Activated naive CD8-positive, alpha-beta T cell treated with anti-CD3 and anti-CD28 coated beads for 36 hours (primary cell): ENCODE measurements around the gene SMARCD1. TPM values are rescaled to one million over a fixed set of nuclear protein-coding genes. Genes with fewer than 3 reads are reported as not detected.

Experiments used
- DNase-seq: peaks from one replicate; pipeline ENCODE4 v3.0.0; 2021
- H3K27ac Mint-ChIP-seq: one replicate; pipeline ENCODE4 v1.8.0; 2022; ENCODE audit warnings: mild to moderate bottlenecking, moderate library complexity, mixed read lengths
- H3K27me3 Mint-ChIP-seq: one replicate; pipeline ENCODE4 v1.8.0; 2022; ENCODE audit warnings: mild to moderate bottlenecking, mixed read lengths
- H3K36me3 Mint-ChIP-seq: one replicate; pipeline ENCODE4 v1.8.0; 2021; ENCODE audit warnings: mild to moderate bottlenecking, mixed read lengths
- H3K4me1 Mint-ChIP-seq: one replicate; pipeline ENCODE4 v1.8.0; 2021; ENCODE audit warnings: mixed read lengths
- H3K4me3 Mint-ChIP-seq: one replicate; pipeline ENCODE4 v1.8.0; 2022; ENCODE audit warnings: mild to moderate bottlenecking, moderate library complexity, mixed read lengths
- H3K9me3 Mint-ChIP-seq: one replicate; pipeline ENCODE4 v1.8.0; 2022; ENCODE audit warnings: mixed read lengths
- total RNA-seq, 2 experiments: library from RNA; stranded (reverse); gene quantifications; one replicate each; pipeline ENCODE4 v1.2.3, GENCODE V29; 2021

Gene SMARCD1
- 10 to 100 TPM; 65.8 to 74.8 TPM for total RNA-seq

DNA sequence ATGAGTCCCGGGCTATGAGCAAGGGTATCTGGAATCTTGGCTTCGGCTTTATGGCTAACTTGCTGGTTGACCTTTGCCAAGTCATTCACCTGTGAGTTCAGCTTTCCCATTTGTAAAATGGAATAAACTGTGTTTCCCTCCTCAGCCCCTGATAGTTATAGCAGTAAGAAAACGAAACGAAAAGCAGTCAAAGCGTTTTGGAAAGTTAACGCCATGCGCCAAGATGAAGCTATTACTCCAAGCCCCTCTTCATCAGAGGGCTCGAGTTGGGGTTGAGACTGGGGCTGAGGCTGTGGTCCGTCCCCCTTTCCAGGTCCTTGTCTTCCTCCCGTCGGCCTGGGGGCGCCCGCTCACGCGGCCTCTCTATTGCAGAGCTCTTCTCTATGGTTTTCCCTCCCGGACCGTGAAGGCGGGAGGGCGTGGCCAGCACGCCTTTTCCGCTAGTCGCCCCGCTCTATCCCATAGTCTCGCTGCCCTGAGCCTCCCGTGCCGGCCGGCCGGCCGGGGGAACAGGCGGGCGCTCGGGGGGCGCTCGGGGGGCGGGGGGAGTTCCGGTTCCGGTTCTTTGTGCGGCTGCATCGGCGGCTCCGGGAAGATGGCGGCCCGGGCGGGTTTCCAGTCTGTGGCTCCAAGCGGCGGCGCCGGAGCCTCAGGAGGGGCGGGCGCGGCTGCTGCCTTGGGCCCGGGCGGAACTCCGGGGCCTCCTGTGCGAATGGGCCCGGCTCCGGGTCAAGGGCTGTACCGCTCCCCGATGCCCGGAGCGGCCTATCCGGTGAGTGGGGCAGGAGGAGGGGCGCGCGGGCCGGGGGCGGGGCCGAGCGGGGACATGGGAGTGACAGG, at the start of gene SMARCD1:
TSS of gene SMARCD1 (plus strand) at position 568 of the 840 bp plus-strand sequence. CDS start at position 596, 28 bp downstream.
- Mint-ChIP-seq H3K4me1 (peaks cover 38% of the 10 kb centered on the region), H3K27me3 (no peaks in the 10 kb centered on the region), H3K36me3 (peaks cover 4% of the 10 kb centered on the region), H3K4me3 (peak within 1 kb of the TSS; percentile 84), H3K27ac (peak within 1 kb of the TSS; percentile 91), H3K9me3 (no peaks in the 10 kb centered on the region)
- peak; percentile 86 for DNase-seq

DNA sequence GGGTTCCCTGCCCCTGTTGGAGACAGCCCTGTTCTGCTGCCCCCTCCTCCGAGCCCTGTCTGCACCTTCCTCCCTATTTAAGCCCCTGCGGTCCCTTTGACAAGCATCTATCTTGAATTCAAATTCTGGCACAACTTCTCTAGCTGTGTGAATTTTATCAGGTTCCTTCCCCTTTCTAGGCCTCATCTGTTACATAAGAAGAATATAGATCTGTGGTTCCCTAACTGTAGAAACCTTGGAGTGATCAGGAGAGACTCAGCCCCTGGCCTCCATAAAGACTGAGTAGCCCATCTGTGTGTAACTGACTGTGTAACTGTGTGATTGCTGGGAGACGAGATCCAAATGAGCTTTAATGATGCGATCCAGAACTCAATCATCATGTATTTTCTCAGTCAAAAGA, 46.8 kb upstream of the SMARCD1 start:
- Mint-ChIP-seq H3K4me3 (no peak overlapping the region), H3K36me3 (no peaks in the 10 kb centered on the region), H3K27me3 (peaks cover 16% of the 10 kb centered on the region), H3K27ac (no peak overlapping the region), H3K9me3 (no peaks in the 10 kb centered on the region), H3K4me1 (peaks cover 10% of the 10 kb centered on the region)
- no peak for DNase-seq

DNA sequence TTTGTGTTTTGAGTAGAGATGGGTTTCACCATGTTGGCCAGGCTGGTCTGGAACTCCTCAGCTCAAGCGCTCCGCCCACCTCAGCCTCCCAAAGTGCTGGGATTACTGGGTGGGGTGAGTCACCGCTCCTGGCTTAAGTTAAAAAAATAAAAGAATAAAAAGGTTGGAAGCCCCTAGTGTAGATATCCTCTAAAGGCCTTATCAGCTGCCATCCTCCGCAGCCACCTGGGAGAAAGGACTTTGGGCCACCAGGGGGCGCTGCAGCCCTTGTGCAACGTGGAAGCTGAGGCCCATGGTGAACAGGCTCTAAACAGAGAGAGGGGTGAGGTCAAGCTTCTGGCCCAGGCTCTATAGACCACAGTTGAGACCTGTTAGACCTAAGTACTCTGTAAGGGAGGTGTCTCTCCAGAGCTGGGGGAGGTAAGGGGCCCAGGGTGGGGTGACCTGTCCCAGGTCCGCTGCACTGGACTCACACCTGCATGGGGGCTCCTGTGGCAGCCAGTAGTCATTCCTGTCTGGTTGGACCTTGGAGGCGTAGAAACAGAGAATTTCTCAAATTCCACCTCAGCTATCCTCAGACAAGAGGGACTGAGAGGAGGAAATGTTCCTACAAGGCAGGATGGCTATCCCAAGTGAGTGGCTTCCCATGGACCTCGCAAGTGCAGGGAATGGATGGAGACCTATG, 45.8 kb upstream of the SMARCD1 start:
- Mint-ChIP-seq H3K27ac (no peak overlapping the region), H3K27me3 (peaks cover 9% of the 10 kb centered on the region), H3K4me3 (no peak overlapping the region), H3K9me3 (no peaks in the 10 kb centered on the region), H3K36me3 (no peaks in the 10 kb centered on the region), H3K4me1 (peaks cover 11% of the 10 kb centered on the region)
- peak; percentile 84 for DNase-seq

DNA sequence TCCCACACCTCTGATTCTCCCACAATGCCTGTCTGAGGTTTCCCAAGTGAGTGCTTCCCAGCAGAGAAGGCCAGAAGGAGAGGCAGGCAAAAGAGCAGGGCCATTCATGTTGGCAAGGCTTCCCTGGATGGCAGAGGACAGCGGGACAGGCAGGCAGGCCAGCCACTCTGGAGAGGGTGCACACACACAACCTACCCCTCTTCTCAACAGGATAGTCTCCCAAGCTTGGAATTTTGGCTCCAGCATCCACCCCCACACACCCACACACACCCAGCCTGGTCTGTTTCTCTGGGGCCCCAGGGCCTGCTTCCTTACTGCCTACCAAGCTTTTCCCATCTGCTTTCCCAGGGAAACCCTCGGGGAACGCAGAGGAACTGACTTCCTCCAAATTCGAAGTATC, 44.5 kb upstream of the SMARCD1 start:
- no peak overlapping the region for H3K4me3 Mint-ChIP-seq
- peaks cover 11% of the 10 kb centered on the region for H3K4me1 Mint-ChIP-seq
- no peak for DNase-seq
- H3K36me3 Mint-ChIP-seq: no peaks in the 10 kb centered on the region
- no peak overlapping the region for H3K27ac Mint-ChIP-seq
- H3K27me3 Mint-ChIP-seq: no peaks in the 10 kb centered on the region
- no peaks in the 10 kb centered on the region for H3K9me3 Mint-ChIP-seq

DNA sequence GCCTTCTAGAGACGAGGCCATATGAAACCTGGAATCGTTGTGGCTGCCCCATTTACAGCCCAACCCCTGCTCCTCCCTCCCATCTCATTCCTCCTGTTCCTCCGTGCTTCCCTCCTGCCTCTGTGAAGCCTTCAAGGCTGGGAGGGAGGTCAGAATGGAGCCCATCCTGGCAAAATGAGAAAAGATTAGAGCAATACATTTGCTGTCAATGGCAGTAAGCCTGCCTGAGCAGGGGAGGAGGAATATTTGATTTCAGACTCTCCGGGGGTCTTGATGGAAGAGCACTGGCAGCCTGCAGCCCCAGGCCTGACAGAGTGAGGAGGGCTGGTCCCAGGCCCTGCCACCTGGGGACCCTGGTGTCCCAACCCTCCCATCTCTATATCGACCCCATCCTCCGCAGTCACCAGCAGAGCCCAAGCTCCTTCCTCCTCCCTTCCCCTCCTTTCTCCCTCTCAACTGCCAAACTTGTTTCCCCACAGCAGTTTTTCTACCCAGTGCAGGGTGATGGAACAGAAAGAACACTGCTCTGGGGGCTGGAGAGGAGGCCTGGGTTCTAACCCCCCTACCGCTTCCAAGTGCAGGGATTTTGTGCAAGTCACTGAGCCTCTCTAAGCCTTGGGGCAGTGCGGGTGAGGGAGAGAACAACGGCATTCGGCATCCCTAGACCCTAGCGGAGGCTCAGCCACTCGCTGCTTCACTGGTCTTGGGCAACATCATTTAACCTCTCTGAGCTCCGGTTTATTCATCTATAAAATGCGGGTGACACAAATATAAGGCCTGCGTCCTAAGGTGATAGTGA, 43.9 kb upstream of the SMARCD1 start:
- H3K4me1 Mint-ChIP-seq: peaks cover 11% of the 10 kb centered on the region
- DNase-seq: no peak
- no peaks in the 10 kb centered on the region for H3K9me3 Mint-ChIP-seq
- no peaks in the 10 kb centered on the region for H3K36me3 Mint-ChIP-seq
- H3K27ac Mint-ChIP-seq: no peak overlapping the region
- no peaks in the 10 kb centered on the region for H3K27me3 Mint-ChIP-seq
- H3K4me3 Mint-ChIP-seq: no peak overlapping the region

DNA sequence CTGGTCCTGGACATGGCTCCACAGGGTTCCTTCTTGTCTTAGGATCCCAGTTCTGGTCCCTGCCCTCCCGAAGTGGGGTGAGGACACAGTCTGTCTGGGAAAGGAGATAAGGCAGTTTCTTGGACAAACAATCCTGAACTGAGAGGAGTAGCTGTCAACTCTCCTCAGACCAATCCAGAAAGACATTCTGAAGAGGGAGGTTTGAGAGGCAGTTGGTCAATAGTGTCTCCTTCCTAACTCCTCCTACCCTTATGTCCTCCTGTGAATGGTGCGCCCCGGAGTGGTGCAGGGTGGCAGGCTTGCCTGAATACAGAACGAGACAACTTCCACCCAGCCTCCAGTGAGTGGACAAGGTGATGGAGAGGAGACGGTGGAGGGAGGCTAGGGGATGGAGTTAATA, 43.2 kb upstream of the SMARCD1 start:
- no peak for DNase-seq
- no peaks in the 10 kb centered on the region for H3K36me3 Mint-ChIP-seq
- H3K27ac Mint-ChIP-seq: no peak overlapping the region
- peaks cover 11% of the 10 kb centered on the region for H3K4me1 Mint-ChIP-seq
- peaks cover 1% of the 10 kb centered on the region for H3K27me3 Mint-ChIP-seq
- H3K9me3 Mint-ChIP-seq: no peaks in the 10 kb centered on the region
- H3K4me3 Mint-ChIP-seq: no peak overlapping the region

DNA sequence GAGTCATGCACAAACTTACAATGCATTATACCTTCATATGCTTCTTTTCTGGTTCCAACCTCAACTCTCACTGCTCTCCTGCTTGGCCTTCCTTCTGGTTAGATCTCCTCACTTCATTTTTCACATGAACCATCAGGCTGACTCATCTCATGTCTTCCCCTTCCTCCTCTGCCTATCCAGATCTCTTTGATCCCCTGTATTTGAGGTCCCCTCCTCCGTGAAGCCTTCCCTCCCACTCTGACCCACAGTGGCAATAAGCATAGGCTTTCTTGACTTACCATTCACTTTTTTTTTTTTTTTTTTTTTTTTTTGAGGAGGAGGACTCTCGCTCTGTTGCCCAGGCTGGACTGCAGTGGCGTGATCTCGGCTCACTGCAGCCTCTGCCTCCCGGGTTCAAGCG, 42.4 kb upstream of the SMARCD1 start:
- H3K36me3 Mint-ChIP-seq: no peaks in the 10 kb centered on the region
- H3K9me3 Mint-ChIP-seq: no peaks in the 10 kb centered on the region
- DNase-seq: no peak
- peaks cover 11% of the 10 kb centered on the region for H3K4me1 Mint-ChIP-seq
- H3K27me3 Mint-ChIP-seq: peaks cover 8% of the 10 kb centered on the region
- H3K4me3 Mint-ChIP-seq: no peak overlapping the region
- H3K27ac Mint-ChIP-seq: no peak overlapping the region

DNA sequence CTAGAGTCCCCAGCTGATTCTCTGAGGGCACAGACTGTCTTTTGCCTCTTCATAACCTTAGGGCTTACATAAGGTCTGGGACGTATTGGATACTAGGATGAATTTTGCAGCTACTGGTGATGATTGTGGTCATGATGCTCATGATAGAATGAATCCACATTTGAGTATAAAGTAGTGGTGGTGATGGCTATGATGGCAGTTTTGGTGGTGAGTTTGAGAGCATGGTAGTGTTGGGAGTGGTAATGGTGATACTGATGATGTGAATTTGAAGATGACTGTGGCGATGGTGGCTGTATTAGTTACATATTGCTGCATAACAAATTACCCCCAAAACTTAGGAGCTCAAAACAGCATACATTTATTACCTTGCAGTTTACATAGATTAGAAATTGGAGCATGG, 41.8 kb upstream of the SMARCD1 start:
- H3K9me3 Mint-ChIP-seq: no peaks in the 10 kb centered on the region
- peaks cover 11% of the 10 kb centered on the region for H3K4me1 Mint-ChIP-seq
- peaks cover 8% of the 10 kb centered on the region for H3K27me3 Mint-ChIP-seq
- H3K36me3 Mint-ChIP-seq: no peaks in the 10 kb centered on the region
- H3K4me3 Mint-ChIP-seq: no peak overlapping the region
- H3K27ac Mint-ChIP-seq: no peak overlapping the region
- no peak for DNase-seq

DNA sequence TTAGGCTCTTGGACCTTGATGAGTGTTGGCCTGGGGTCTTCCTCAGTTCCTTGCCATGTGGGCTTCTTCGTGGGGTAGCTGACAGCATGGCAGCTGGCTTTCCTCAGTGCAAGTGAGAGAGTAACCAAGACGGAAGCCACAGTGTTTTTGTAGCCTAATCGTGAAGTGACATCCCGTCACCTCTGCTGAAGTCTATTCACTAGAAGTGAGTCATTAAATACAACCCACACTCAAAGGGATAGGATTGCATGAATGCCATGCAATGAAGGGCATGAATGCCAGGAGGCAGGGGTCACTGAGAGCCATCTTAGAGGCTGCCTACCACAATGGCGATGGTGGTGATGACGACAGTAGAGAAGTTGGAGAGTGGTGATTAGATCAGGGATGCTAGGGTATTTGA, 41.3 kb upstream of the SMARCD1 start:
- Mint-ChIP-seq H3K27ac (no peak overlapping the region), H3K27me3 (peaks cover 14% of the 10 kb centered on the region), H3K36me3 (no peaks in the 10 kb centered on the region), H3K4me1 (peaks cover 11% of the 10 kb centered on the region), H3K9me3 (no peaks in the 10 kb centered on the region), H3K4me3 (no peak overlapping the region)
- no peak for DNase-seq

DNA sequence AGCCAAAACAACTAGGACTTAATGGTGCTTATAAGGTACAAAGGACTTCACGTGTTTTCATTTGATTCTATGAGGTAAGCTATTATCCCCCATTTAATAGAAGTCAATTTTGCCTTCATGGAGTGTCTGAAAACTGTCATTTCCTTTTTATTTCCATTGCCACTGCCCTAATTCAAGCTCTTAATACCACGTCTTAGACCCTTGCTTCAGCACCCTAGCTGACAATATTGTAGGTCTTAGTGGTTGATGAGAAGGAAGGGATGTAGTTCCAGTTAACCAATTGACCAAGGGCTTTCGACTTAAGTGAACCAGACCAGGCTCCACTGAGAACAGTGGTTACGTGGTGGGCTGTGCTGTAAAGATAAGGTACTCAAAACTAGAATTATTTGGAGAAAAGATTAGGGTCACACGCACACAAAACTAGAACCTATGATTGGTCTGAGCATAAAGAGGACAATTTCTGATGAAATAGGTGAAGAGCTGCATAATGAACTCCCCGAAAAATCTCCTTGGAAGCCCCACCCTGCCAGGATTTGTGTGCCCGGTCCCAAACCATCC, 37.4 kb upstream of the SMARCD1 start:
- Mint-ChIP-seq H3K4me1 (peaks cover 6% of the 10 kb centered on the region), H3K36me3 (no peaks in the 10 kb centered on the region), H3K4me3 (no peak overlapping the region), H3K9me3 (no peaks in the 10 kb centered on the region), H3K27ac (no peak overlapping the region), H3K27me3 (peaks cover 48% of the 10 kb centered on the region)
- DNase-seq: no peak

DNA sequence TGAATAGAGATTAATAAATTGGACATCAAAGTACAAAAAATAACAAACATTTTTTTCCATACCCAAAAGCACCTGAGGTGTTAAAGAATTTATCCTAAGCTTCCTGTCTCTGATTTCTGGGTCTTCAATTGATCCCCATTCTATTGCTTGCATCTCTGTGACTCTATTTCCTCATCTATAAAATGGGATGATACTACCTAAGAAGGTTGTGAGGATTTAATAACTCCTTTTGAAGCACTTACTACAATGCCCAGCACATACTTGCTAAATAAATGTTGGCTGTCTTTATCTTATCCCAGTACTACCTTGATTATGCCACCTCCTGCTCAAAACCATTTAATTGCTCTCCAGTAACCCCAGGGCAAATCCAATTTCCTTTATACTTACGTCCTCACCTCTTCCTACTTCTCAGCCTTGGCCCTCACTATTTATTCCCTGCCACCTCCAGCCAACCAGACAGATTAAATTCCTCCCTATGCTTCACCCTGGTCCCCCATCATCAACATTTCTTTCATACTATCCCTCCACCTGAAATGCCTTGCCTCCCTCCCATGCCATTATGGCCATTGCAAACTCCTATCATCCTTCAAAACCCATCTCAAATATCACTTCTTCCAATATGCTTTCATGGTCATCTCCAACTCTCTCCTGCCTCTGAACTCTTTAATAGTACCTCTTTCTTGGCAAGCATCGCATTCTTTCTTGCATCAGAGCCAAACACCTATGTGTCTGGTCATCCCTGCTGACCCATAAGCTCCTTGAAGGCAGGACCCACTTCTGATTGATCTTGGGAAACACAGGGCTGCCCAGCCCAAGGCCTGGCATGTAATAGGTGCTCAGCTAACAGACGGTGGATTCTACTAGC, 35.7 kb upstream of the SMARCD1 start:
- Mint-ChIP-seq H3K36me3 (no peaks in the 10 kb centered on the region), H3K4me1 (peaks cover 3% of the 10 kb centered on the region), H3K27me3 (peaks cover 48% of the 10 kb centered on the region), H3K9me3 (no peaks in the 10 kb centered on the region), H3K4me3 (no peak overlapping the region), H3K27ac (no peak overlapping the region)
- DNase-seq: no peak

DNA sequence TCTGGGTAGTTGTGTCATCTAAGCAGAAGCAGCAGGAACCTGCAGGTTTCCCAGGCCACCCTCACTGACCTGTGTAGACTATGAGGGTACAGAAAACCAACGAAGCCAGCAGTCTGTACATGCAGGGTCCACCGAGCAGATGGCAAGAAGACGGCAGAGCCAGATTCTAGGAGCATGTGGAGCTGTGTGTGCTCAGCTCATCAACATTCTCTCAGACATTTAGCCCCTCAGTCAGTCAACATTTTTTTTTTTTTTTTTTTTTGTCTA, 35.1 kb upstream of the SMARCD1 start:
- Mint-ChIP-seq H3K27me3 (peaks cover 48% of the 10 kb centered on the region), H3K4me1 (peaks cover 3% of the 10 kb centered on the region), H3K4me3 (no peak overlapping the region), H3K9me3 (no peaks in the 10 kb centered on the region), H3K36me3 (no peaks in the 10 kb centered on the region), H3K27ac (no peak overlapping the region)
- no peak for DNase-seq

DNA sequence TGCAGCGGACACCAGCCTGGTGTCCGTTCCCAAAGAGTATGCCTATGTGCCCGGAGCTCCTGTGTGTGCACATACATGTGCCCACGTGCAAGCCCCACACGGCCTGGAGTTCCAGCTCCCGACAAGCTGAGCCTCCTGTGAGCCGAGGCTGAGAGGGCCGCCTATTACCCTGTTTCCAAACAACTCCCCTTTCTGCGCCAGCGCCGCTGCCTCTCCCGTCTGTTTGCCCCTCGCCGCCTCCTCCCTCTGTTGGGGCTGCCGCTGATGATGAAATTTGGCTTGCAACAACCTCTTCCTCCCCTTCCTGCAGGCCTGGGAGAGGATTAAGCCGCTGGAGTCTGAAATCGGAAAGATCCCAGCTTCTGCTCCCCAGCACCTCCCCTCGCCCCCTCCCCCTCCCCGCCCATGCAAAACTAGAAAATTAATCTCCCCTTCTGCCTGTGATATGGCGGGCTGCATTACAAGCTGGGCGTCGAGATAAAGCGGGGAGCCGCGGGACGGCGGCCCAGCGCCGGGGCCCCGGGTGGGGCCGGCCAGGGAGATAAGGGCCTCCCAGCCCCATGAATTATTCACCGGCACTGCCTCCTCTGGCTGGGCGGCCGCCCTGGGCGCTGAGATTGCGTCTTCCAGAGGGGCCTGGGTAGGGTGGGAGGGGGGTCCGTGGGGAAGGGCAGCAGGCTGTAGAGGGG, 34.6 kb upstream of the SMARCD1 start:
- Mint-ChIP-seq H3K27me3 (peaks cover 48% of the 10 kb centered on the region), H3K9me3 (no peaks in the 10 kb centered on the region), H3K4me3 (no peak overlapping the region), H3K27ac (no peak overlapping the region), H3K4me1 (peaks cover 4% of the 10 kb centered on the region), H3K36me3 (no peaks in the 10 kb centered on the region)
- DNase-seq: no peak
